ENCODE results near the gene TMEM94. TPM values are rescaled to one million over a fixed set of nuclear protein-coding genes. Genes with fewer than 3 reads are reported as not detected.

The TMEM94 gene
- total RNA-seq, 1 experiment from 2014 or later: 61.4 TPM

DNA sequence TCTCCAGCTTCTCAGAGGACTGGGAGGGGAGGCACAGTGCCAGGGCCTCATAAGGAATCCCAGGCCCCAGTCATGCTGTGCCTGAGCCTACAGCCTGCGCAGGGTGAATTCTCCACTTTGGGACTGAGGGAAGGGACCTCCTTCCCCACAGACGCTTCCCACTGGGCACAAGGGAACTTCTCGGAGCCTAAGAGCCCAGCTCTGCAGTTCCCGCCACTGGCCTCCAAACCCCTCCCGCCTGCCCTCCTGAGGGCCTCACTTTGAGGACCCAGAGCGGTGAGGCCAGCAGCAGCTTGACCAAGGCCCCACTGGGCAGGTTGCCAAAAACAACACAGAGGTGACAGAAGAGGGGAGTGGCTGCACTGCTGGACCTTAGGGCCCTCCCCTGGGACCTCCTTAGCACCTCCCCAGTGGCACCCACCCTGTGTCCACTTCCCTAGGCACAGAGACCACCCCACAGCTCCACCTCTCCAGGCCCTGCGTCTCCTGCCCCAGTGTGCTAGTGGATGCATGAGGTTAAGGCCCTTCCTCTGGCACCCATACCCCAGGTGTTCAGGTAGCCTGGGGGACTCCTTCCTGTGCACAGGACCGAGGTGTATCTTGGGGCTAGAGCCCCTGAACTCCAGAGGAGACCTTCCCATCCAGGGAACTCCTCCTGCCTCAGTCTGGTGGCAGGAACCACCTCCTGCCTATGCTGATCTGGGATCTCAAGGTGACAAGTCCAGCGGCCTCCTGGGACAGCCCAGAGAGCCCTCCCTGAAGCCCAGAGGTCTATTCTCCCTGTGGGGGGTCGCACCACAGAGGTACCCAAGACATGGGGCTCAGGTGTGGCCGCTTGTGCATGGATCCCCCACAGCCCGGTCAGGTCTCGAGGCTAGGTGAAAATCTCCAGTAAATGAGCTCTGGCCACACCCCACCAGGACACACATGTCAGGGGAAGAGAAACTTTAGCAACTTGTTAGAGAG, 55.5 kb downstream of the TMEM94 start:
- no CpG with 5 or more reads among the region's 13 CpGs for WGBS (ENCODE audit: extremely low coverage, insufficient read length, low lambda C conversion rate)

More for the DNA sequence above, 55.5 kb downstream of the TMEM94 start:
- H3K4me1 ChIP-seq (ENCODE audit: insufficient read depth, low read length): no peaks in the 10 kb centered on the region
- H3K27me3 ChIP-seq (ENCODE audit: insufficient read depth, low read length): no peaks in the 10 kb centered on the region
- H3K79me2 ChIP-seq (ENCODE audit: insufficient read depth, low read length): no peaks in the 10 kb centered on the region; the same call in 1 of the 2 replicates
- Mint-ChIP-seq H3K9me3 (no peaks in the 10 kb centered on the region), H3K27me3 (ENCODE audit: low read depth) (no peaks in the 10 kb centered on the region), H3K4me3 (no peak overlapping the region; a peak in 1 of 5 replicates), H3K27ac (peak overlapping the region; percentile 18 to 58 (median 23); a peak in 2 of 7 replicates), H3K4me1 (peaks cover 4 to 10% of the 10 kb centered on the region in 2 experiments; a peak in 3 of 4 replicates), H3K36me3 (ENCODE audit: insufficient read depth in 1 of 3, low read depth in 3 of 3) (peaks cover 4 to 35% (median 26%) of the 10 kb centered on the region in 3 experiments; a peak in 6 of 7 replicates)
- no peak for DNase-seq
- no peak overlapping the region for H3K27ac ChIP-seq (ENCODE audit: insufficient read length, low read depth, low read length)
- H3K14ac ChIP-seq (ENCODE audit: insufficient read depth, low read length): no peak overlapping the region
- no peak overlapping the region for H2BK5ac ChIP-seq (ENCODE audit: insufficient read length, low read length)
- no peak overlapping the region for H4K91ac ChIP-seq (ENCODE audit: insufficient read length, low read depth, low read length)
- no peak overlapping the region for H3K4me2 ChIP-seq (ENCODE audit: insufficient read depth, insufficient read length, low read length)
- H2BK12ac ChIP-seq (ENCODE audit: insufficient read length, low read depth, low read length): no peak overlapping the region
- no peak overlapping the region for H2BK20ac ChIP-seq (ENCODE audit: low read depth, low read length, poor library complexity, severe bottlenecking)
- H2BK120ac ChIP-seq (ENCODE audit: low read depth, low read length, poor library complexity, severe bottlenecking): no peak overlapping the region
- H3K9ac ChIP-seq (ENCODE audit: extremely low read depth, insufficient read length, low read length): no peak overlapping the region
- H3K56ac ChIP-seq (ENCODE audit: insufficient read length, low read depth, low read length): no peak overlapping the region
- no peak overlapping the region for H3K4ac ChIP-seq (ENCODE audit: low read depth, low read length)
- peaks cover 6% of the 10 kb centered on the region for H3K23me2 ChIP-seq (ENCODE audit: insufficient read length, low read depth, low read length, poor library complexity, severe bottlenecking)
- H4K5ac ChIP-seq (ENCODE audit: insufficient read length, low read depth, low read length): no peak overlapping the region
- H3K23ac ChIP-seq (ENCODE audit: insufficient read length, low read depth, low read length): no peak overlapping the region
- no peak overlapping the region for H4K8ac ChIP-seq (replicated peaks; ENCODE audit: insufficient read length, low read depth, low read length)
- no peak overlapping the region for H3T11ph ChIP-seq (ENCODE audit: low read length)
- H4K20me1 ChIP-seq (ENCODE audit: control insufficient read depth, insufficient read depth, insufficient read length): no peaks in the 10 kb centered on the region
- H2AK5ac ChIP-seq (ENCODE audit: insufficient read length, low read length): no peak overlapping the region
- no peaks in the 10 kb centered on the region for H3K79me1 ChIP-seq (ENCODE audit: insufficient read depth, low read depth, low read length, poor library complexity, severe bottlenecking)
- H3K18ac ChIP-seq (ENCODE audit: insufficient read length, low read depth, low read length): no peak overlapping the region
- TF ChIP-seq, protein P1, sequence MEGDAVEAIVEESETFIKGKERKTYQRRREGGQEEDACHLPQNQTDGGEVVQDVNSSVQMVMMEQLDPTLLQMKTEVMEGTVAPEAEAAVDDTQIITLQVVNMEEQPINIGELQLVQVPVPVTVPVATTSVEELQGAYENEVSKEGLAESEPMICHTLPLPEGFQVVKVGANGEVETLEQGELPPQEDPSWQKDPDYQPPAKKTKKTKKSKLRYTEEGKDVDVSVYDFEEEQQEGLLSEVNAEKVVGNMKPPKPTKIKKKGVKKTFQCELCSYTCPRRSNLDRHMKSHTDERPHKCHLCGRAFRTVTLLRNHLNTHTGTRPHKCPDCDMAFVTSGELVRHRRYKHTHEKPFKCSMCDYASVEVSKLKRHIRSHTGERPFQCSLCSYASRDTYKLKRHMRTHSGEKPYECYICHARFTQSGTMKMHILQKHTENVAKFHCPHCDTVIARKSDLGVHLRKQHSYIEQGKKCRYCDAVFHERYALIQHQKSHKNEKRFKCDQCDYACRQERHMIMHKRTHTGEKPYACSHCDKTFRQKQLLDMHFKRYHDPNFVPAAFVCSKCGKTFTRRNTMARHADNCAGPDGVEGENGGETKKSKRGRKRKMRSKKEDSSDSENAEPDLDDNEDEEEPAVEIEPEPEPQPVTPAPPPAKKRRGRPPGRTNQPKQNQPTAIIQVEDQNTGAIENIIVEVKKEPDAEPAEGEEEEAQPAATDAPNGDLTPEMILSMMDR (conservative IDR thresholded peaks at IDR 0.05): no peak
- H2AFZ ChIP-seq (ENCODE audit: low read length): no peak overlapping the region
- no peak overlapping the region for H2BK15ac ChIP-seq (ENCODE audit: low read depth, low read length)
- no peaks in the 10 kb centered on the region for H3K9me3 ChIP-seq (ENCODE audit: control insufficient read depth, low read depth, low read length)
